ENCODE results near the gene NAA35. TPM values are rescaled to one million over a fixed set of nuclear protein-coding genes. Genes with fewer than 3 reads are reported as not detected.
"Not testable (repeated sequence)": the region's sequence is repeated elsewhere in the genome, so short reads cannot be mapped to it uniquely, and the experiment has no call there.

NAA35 gene
- polyA plus RNA-seq, 3 donors, result 31.4 to 38.6 (median 33.6) TPM

DNA sequence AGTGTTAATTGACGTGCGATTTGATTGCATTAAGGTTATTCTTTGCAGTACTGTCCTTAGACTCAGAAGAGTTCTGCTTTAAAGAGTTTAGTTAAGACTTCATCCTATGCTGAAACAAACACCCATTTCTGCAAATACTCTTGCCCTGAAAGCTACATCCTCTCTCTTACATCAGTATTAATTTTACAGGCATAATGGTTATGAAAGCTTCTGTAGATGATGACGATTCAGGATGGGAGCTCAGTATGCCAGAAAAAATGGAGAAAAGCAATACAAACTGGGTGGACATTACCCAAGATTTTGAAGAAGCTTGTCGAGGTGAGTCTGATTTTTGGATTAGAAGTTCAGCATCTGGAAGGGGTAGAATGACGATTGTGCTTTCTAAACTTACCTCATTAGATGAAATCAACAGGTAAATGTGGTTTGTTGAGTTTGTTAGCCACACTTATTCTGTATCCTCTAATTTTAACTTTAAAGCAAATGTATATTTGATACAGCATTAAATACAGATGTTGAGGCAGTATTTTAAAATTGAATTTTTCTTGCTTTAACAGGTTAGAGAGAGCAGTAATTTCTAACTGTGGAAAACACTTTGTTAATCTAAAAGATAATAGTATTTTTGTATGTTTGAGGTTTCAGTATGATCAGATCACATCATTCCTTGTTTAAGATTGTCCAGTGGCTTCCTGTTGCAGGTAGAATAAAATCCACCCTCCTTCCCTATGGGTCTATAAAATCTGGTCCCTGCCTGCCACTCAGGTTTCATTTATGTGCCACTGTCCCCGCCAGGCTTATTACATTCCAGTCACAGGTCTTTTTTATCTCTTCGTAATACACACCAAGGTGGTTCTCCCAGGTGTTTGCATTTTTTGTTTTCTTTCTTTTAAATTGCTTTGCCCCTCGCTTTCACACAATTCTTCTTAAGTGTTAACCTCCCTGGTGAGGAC, 1.3 kb downstream of the NAA35 start:
- no peak for DNase-seq (ENCODE audit: extremely low read depth in 1 of 11, low read depth in 9 of 11, low spot score in 4 of 11)

DNA sequence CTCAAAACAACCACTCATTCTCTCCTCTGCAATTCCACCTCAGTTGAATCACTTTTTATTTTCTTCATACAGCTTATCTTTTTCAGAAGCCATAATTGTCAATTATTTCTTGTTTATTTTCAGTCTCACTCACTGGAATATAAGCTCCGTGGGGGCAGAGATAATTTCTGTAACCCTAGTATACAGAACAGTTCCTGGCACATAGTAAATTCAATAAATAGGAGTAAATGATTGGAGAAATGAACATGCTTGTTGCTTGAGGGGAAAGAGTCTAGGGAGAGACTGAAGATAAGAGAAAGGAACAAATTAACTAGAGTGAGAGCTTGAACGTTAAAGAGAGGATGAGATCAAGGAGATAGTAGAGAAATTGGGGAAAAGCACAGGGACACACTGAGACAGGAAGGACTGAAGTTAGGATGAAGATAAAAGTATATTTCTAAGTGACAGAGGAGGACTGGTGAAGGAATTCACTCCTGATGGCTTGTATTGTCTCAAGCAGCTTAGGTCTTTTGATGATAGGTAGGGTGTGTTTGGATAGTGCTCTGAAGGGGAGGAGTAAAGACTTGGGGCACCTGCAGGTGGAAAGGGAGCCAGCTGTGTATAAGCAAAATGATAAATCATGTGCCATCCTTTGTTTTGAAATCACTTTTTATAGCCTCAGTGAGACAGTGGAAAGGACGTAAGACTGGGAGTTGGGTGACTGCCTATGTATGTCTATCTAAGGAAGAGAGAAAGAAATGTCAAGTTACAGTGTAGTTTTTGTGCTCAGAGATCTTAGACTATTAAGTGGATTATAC, 2.2 kb downstream of the NAA35 start:
- no peak for DNase-seq (ENCODE audit: extremely low read depth in 1 of 11, low read depth in 9 of 11, low spot score in 4 of 11)

DNA sequence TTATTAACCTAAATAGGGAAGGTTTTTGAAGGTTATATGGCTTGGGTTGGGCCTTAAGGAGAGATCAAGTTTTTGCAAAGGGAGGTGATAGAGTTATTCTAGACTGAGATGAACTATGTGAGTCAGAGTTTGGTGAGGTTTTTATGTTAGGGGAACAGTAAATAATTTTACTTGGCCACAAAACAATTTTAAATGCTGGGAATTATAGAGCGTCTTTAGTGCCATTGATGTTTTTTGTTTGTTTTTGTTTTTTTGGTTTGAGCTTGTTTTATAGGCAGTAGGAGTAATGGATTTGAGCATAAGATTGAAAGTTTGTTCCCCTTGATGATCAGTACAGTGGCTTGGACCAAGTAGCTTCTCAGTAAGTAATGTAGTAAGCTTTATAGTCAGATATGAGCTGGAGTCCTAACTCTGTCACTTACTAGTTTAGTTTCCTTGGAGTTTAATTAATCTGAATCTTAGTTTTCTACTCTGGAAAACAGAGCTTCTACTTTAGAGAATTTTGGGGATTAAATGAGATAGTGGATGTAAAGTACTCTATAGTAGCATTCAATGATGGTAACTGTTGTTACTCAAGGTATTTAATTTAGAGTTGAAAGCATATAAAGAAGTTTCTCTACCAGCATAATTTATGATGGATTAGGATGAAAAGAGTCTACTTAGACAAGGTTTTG, 2.9 kb downstream of the NAA35 start:
- no peak for DNase-seq (ENCODE audit: extremely low read depth in 1 of 11, low read depth in 9 of 11, low spot score in 4 of 11)

DNA sequence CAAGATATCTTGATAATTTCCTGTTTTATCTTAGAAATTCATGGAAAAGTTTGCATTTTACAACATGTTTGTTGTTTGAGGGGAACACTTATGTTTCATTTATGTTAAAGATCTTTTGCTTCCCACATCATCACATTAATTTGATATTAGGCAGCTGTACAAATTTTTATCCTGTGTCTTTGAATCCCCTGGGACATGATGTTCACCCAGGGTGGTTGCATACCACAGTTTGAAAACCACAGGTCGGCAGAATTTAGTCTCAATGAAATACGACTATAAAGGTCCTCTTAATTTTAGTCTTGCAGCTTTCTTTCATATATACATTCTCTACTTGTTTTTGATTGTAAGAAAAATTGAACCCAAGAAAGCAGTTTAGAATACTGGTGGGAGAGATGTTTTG, 3.7 kb downstream of the NAA35 start:
- no peak for DNase-seq (ENCODE audit: extremely low read depth in 1 of 11, low read depth in 9 of 11, low spot score in 4 of 11)

DNA sequence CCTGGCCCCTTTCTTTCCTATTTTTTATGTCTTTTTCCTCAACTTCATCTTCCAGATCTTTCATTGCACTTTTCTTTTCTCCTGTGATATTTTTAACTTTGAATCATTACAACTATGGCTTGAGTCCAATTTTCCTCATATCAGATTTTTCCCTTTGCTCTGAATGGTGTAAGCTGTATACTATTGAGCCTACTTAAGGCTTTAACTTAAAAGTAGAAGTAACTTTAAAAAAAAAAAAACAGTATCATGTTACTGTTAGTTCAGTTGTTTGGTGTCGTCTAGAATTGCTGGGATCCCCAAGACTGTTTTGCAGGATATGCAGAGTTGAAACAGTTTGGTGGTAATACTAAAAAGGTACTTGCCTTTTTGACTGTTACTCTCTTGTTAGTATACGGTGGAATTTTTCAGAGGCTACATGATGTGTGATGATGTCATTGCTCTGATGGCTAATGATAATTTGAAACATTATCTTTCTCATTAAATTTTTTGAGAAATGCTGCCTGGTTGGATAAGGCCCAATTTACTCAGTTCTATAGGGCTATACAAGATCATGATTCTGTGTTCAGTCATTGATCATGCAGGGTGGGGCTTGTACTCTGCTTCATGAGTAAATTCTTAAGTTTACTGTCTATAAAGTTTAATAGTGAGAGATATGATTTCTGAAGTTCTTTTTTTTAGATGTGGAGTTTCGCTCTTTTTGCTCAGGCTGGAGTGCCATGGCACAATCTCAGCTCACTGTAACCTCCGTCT, 8.8 kb downstream of the NAA35 start:
- DNase-seq (ENCODE audit: extremely low read depth in 1 of 11, low read depth in 9 of 11, low spot score in 4 of 11), result peak in 1 of 11 donors; percentile 14

DNA sequence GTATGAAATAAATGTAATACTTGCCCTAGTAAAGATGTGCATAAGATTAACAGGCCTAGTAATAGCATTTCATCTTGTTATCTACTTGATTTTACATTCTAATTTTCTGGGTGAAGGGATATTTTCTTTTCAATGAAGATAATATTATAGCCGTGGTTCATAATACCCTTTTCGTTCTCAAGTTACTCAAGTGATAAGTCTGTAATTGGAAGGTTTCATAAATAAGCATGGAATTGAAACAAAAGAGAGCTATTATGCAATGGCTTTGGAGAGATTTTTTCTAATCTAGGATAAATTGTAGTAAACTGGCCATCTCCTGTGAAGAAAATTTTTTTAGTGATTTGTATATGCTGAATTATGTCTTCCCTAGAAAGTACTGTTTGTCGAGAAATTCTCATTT, 19.0 kb downstream of the NAA35 start:
- DNase-seq (ENCODE audit: extremely low read depth in 1 of 11, low read depth in 9 of 11, low spot score in 4 of 11), result no peak

DNA sequence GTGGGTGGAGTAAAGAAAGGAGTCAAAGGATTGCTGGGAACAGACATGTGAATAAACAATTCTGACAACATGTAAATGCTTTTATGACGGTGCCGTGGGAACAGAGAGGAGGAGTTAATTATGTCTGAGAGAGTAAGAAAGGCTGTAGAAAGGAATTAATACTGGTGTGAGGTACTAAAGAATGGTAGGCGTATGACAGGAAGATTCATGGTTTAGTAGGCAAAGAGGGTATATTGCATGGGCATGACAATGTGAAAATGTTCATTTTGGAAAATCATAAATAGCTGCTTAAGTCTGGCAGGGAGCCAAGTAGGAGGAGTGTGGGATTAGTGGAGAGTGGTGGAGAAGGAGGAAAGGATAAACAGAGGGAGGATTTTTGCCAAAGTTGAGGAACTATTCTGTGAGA, 19.7 kb downstream of the NAA35 start:
- peak in 1 of 11 donors; percentile 25 for DNase-seq (ENCODE audit: extremely low read depth in 1 of 11, low read depth in 9 of 11, low spot score in 4 of 11)

DNA sequence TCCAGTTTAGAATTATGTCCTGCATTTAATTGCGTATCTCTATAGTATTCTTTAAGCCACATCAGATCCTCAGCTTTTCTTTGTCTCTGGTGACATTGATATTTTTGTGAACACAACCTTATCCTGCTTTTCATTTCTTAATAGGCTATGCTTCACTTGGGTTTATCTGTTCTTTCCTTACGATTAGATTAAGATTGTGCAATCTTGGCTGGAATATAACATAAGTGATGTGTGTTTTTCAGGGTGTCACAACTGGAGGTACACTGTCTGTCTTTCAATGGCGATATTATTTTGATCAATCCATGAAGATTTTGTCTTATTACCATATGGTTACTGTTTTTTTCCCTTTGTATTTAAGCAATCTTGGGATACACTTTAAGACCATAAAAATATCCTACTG, 23.6 kb downstream of the NAA35 start:
- DNase-seq (ENCODE audit: extremely low read depth in 1 of 11, low read depth in 9 of 11, low spot score in 4 of 11), result no peak

DNA sequence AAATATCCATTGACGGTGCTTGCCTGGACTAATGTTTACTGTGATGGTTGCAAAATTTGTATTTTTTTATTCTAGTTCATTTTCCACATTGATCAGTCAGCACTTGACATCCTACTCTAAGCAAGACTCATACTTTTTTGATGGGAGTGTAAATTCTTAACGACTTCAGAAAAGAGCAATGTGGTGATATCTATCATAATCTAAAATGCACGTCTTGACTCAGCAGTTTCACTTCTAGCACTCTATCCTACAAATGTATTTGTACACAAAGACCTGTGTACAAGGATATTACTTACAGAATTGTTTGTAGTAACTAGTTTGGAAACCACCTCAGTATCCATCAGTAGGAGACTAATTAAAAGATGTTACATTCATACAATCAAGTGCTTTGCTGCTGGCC, 24.0 kb downstream of the NAA35 start:
- no peak for DNase-seq (ENCODE audit: extremely low read depth in 1 of 11, low read depth in 9 of 11, low spot score in 4 of 11)

DNA sequence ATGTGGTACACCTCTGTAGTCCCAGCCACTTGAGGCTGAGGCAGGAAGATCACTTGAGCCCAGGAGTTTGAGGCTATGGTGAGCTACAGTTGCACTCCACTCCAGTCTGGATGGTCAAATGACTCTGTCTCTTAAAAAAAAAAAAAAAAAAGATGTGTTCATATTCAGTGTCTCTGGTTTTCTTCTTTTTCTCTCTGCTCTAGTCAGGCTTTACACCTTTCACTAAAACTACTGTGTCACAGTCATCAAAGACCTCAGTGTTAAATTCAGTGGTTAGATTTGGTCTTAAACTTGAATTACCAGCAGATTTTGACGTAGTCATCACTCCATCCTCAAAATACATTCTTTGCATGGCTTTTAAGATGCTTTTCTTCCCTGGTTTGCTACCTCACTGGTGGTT, 28.8 kb downstream of the NAA35 start:
- no peak for DNase-seq (ENCODE audit: extremely low read depth in 1 of 11, low read depth in 9 of 11, low spot score in 4 of 11)

DNA sequence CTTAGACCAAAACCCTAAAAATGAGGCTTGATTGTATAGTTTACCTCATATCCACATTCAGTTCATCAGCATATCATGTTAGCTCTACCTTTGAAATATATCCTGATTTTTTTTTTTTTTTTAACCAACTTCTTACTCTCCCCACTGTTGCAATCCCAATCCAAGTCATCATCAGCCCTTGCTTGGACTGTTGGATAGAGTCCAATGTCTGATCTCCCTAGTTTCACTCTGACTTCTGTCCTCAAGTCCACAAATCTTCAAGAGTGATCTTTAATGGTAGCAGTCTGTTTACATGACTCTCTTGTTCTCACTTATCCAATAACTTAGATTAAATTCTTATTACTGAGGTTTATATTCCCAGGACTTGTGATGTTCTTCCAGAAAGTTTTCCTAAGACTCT, 30.8 kb downstream of the NAA35 start:
- no peak for DNase-seq (ENCODE audit: extremely low read depth in 1 of 11, low read depth in 9 of 11, low spot score in 4 of 11)

DNA sequence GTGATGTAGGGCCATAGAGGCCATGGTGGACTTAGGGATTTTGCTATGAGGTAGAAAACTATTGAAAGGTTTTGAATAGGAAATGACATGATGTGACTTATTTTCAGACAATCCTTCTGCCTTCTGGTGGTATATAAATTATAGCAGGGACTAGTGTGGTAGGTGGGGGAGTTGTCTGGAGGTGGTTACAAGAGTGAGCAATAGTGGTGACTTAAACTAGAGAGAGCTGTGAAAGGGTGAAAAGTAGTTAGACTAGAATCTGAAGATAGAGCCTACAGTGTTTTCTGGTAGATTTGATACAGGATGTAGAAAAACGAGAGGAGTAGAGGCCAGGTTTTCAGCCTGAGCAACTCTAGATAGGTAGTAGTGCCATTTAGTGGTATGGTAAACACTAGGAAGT, 32.3 kb downstream of the NAA35 start:
- DNase-seq (ENCODE audit: extremely low read depth in 1 of 11, low read depth in 9 of 11, low spot score in 4 of 11), result no peak

DNA sequence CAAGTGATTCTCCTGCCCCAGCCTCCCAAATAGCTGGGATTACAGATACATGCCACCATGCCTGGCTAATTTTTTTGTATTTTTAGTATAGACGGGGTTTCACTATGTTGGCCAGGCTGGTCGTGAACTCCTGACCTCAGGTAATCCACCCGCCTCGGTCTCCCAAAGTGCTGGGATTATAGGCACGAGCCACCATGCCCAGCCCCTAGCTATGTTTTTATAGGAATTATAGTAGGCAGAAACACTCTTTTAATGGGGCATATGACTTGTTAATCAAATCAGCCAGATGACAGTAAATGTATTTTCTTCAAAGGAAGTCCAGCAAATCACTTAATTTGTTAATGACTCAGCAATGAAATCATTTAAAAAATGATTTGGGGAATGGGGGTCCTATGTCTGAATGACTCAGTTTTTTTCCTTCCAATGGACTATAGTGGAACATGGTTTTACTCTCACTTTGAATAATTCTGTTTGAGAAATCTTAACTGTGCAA, 33.2 kb downstream of the NAA35 start:
- not testable (repeated sequence) for DNase-seq (ENCODE audit: extremely low read depth in 1 of 11, low read depth in 9 of 11, low spot score in 4 of 11)

DNA sequence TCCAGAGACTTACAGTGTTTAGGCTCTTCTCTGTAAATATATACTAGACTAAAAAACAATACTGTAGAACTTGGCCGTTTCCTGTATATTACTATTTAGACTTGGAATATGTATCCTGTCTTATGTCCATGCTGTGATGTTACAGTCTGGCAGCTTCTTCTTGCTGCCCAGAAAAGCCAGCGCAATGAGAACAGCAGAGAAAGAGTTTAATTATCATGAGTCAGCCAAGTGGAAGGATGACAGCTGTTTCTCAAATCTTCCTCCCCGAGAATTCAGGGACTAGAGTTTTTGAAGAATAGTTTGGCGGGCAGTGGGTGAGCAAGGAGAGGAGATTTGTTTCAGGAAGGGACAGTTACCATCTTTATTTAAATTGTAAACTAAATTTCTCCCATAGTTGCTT, 37.5 kb downstream of the NAA35 start:
- no peak for DNase-seq (ENCODE audit: extremely low read depth in 1 of 11, low read depth in 9 of 11, low spot score in 4 of 11)

DNA sequence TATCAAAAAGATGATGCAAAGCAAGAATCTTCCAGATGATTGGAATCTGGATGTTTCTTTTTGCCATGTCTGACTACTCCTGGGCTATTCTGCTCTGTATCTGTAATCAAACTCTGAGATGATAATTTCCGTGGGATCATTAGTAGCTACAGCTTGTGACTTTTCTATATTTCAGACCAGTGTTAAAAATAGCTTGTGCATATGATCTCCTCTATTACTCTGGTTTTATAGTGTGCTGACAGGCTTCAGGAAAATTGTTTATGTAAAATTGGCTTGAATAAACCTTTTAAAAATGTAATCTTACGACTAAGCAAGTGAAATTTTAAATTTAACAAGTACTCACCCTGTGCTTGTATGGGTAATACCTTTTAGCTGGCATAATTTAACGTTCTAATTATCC, 40.4 kb downstream of the NAA35 start:
- no peak for DNase-seq (ENCODE audit: extremely low read depth in 1 of 11, low read depth in 9 of 11, low spot score in 4 of 11)

DNA sequence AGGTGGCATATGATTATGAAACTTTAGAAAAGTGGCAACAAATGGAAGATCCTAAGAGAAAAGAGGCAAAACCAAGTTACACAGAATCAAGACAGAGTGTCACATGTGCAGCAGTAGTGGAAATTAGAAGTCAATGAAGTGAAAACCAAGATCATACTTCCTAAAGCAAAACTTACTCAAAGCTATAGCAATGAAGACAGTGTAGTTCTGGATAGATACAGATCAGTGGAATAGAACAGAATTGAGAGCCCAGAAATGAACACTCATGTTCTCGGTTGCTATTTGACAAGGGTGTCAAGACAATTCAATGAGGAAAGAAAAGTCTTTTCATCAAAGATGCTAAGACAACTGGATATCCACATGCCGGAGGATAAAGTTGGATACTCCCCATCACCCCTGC, 43.5 kb downstream of the NAA35 start:
- no peak for DNase-seq (ENCODE audit: extremely low read depth in 1 of 11, low read depth in 9 of 11, low spot score in 4 of 11)

DNA sequence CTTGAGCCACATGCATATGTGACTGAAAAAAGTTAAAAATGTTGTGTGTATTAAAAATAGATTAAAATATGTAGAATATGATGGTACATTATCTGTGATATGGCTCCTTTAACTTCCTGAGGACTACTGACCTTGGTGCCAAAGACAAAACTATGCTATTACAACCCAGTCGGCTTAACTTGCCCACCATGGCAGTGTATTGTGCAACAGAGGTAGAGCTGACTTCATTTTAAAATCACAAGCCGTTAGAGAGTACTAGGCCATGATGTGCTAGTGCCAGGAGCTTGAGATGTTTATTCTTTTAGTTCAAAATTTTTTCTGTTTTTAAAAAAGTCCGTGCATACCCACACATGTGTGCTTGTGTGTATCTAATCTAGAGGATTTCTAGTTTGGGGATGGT, 46.3 kb downstream of the NAA35 start:
- no peak for DNase-seq (ENCODE audit: extremely low read depth in 1 of 11, low read depth in 9 of 11, low spot score in 4 of 11)

DNA sequence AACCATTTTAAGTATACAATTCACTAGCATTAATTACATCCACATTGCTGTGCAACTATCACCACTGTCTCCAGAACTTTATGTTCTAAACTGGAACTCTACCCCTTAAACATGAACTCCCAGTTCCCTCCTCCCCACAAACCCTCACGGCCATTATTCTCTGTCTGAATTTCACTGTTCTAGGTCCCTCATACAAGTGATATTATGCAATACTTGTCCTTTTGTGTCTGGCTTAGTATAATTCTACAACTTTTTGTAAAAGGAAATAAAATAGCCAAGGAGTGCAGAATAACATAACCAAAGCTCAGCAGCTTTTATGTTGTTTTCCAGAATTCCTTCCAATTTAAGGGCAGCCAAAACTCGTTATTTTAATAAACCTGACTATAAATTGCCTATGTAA, 53.2 kb downstream of the NAA35 start:
- DNase-seq (ENCODE audit: extremely low read depth in 1 of 11, low read depth in 9 of 11, low spot score in 4 of 11), result no peak

DNA sequence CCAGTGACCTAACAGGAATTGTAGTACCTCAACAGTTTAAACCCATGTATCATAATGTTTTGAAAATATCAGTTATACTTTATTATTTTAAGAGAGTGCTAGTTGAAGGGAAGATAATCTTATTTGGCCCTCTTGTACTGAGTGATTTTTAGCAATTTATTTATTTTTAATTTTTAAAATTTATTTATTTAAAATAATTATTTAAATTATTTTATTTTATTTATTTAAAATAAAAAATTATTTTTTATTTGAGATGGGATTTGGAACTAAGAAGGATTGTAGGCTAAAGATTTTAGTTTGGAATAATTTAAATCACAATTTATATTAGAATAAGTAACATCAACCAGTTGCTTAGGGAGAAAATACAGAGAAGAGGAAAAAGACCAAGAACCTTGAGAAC, 54.2 kb downstream of the NAA35 start:
- no peak for DNase-seq (ENCODE audit: extremely low read depth in 1 of 11, low read depth in 9 of 11, low spot score in 4 of 11)

Data from renal cortex interstitium (tissue), 11 donors.